Uterus (tissue), 4 donors: ENCODE data around the gene PLEKHO1. TPM values are rescaled to one million over a fixed set of nuclear protein-coding genes. Genes with fewer than 3 reads are reported as not detected.
"Not testable (repeated sequence)": the region's sequence is repeated elsewhere in the genome, so short reads cannot be mapped to it uniquely, and the experiment has no call there.

ENCODE experiments used
- DNase-seq, 2 donors: peaks; one replicate each; pipeline ENCODE4 v3.0.0-alpha.2; 2019 to 2020
- H3K27ac ChIP-seq, 2 donors: fragments of 200-600 bp; sonication (generic); 1 replicate in 1 of 2; 2 replicates in 1 of 2; pipeline ENCODE4 v1.5.1; 2016 to 2018
- H3K27me3 ChIP-seq, 2 donors: fragments of 200-600 bp; sonication (generic); one replicate each; pipeline ENCODE4 v1.5.1; 2018 to 2019; ENCODE audit warnings: control low read depth in 1 of 2
- H3K36me3 ChIP-seq, 2 donors: fragments of 200-600 bp; sonication (generic); one replicate each; pipeline ENCODE4 v1.5.1; 2019; ENCODE audit warnings: control low read depth in 1 of 2
- H3K4me1 ChIP-seq, 2 donors: fragments of 200-600 bp; sonication (generic); one replicate each; pipeline ENCODE4 v1.5.1; 2018 to 2019; ENCODE audit warnings: control low read depth in 1 of 2
- H3K4me3 ChIP-seq, 2 donors: fragments of 200-600 bp; sonication (generic); 1 replicate in 1 of 2; 2 replicates in 1 of 2; pipeline ENCODE4 v1.5.1; 2018 to 2019; ENCODE audit warnings: mild to moderate bottlenecking in 1 of 2
- H3K9me3 ChIP-seq, 2 donors: fragments of 200-600 bp; sonication (generic); one replicate each; pipeline ENCODE4 v1.5.1; 2019; ENCODE audit warnings: control low read depth in 1 of 2
- POLR2A ChIP-seq, 2 donors: fragments of 450-650 bp; IDR thresholded peaks; one replicate each; pipeline ENCODE4 v1.6.1; 2016; ENCODE audit warnings: antibody characterized with exemption in 2 of 2, mild to moderate bottlenecking in 1 of 2, moderate library complexity in 1 of 2
- intact Hi-C: fragments of 100-400 bp; cut with DNase I; formaldehyde crosslinking; loops from one replicate; pipeline ENCODE4 v1.15.1; 2023; ENCODE audit warnings: low total_unique reads
- total RNA-seq, 4 donors: library from RNA; depleted of rRNA in 3 of 4; stranded (reverse); fragments of >200 nt in 3 of 4; gene quantifications; one replicate each; pipeline versions ENCODE4 v1.1.0 to v1.2.4, GENCODE V29; 2014 to 2023
- TF ChIP-seq, protein P1 (sequence below), 4 experiments: fragments of 200-600 bp in 2 of 4; fragments of 450-650 bp in 2 of 4; sonication (generic) in 2 of 4; IDR thresholded peaks; one replicate each; pipeline ENCODE4 v1.5.1; 2016 to 2019; ENCODE audit warnings: antibody characterized with exemption in 4 of 4, mild to moderate bottlenecking in 2 of 4, moderate library complexity in 1 of 4
- donor health status: DM: yes; HTN: yes; CAD: no.

Gene PLEKHO1
- total RNA-seq, 4 donors from 2014 or later, result 18.4 to 95.6 (median 36.2) TPM

- intact Hi-C loops, result no loop called here
- no peaks in the 10 kb centered on the region for H3K27me3 ChIP-seq
- no peaks in the 10 kb centered on the region for H3K9me3 ChIP-seq
- no peak overlapping the region for H3K4me3 ChIP-seq
- no peak overlapping the region for H3K27ac ChIP-seq
- TF ChIP-seq POLR2A (IDR thresholded peaks at IDR 0.05), result no peak
- TF ChIP-seq, protein P1, sequence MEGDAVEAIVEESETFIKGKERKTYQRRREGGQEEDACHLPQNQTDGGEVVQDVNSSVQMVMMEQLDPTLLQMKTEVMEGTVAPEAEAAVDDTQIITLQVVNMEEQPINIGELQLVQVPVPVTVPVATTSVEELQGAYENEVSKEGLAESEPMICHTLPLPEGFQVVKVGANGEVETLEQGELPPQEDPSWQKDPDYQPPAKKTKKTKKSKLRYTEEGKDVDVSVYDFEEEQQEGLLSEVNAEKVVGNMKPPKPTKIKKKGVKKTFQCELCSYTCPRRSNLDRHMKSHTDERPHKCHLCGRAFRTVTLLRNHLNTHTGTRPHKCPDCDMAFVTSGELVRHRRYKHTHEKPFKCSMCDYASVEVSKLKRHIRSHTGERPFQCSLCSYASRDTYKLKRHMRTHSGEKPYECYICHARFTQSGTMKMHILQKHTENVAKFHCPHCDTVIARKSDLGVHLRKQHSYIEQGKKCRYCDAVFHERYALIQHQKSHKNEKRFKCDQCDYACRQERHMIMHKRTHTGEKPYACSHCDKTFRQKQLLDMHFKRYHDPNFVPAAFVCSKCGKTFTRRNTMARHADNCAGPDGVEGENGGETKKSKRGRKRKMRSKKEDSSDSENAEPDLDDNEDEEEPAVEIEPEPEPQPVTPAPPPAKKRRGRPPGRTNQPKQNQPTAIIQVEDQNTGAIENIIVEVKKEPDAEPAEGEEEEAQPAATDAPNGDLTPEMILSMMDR (IDR thresholded peaks at IDR 0.05), result no peak
- no peaks in the 10 kb centered on the region for H3K4me1 ChIP-seq
- DNase-seq, result no peak
- no peaks in the 10 kb centered on the region for H3K36me3 ChIP-seq
Observed at GRCh38 chr1:150196417-150196816, 46.7 kb downstream of the PLEKHO1 start.

GRCh38 chr1:150207281-150207971, 57.7 kb downstream of the PLEKHO1 start:
- TF ChIP-seq, protein P1 (IDR thresholded peaks at IDR 0.05), result no peak
- no peak for TF ChIP-seq POLR2A (IDR thresholded peaks at IDR 0.05)
- Histone ChIP-seq H3K36me3 (no peaks in the 10 kb centered on the region), H3K27ac (no peak overlapping the region), H3K27me3 (no peaks in the 10 kb centered on the region), H3K4me3 (no peak overlapping the region), H3K4me1 (no peaks in the 10 kb centered on the region), H3K9me3 (no peaks in the 10 kb centered on the region)
- intact Hi-C loops, result no loop called here
- DNase-seq, result no peak

- DNase-seq, result not testable (repeated sequence)
Observed at GRCh38 chr1:150208460-150208859, 58.7 kb downstream of the PLEKHO1 start.

More at GRCh38 chr1:150208460-150208859, 58.7 kb downstream of the PLEKHO1 start:
- H3K36me3 ChIP-seq, intact Hi-C loops, H3K4me1 ChIP-seq, H3K27ac ChIP-seq, H3K9me3 ChIP-seq, H3K4me3 ChIP-seq, H3K27me3 ChIP-seq: not testable (repeated sequence)

Other genes with a start within 250 kb of the PLEKHO1 start
- 10 to 100 TPM in 2 of 4 donors, 1 to 10 TPM in 2; 1.5 to 22.6 (median 12.0) TPM for gene SV2A, start 232.1 kb upstream of the PLEKHO1 start, total RNA-seq
- gene SF3B4, start 222.1 kb upstream of the PLEKHO1 start, total RNA-seq, result 10 to 100 TPM; 10.9 to 64.6 (median 15.6) TPM
- 10 to 100 TPM in 3 of 4 donors, 1 to 10 TPM in 1; 6.4 to 48.2 (median 32.1) TPM for gene MTMR11, start 213.0 kb upstream of the PLEKHO1 start, total RNA-seq
- 10 to 100 TPM in 3 of 4 donors, 1 to 10 TPM in 1; 9.7 to 44.9 (median 28.8) TPM for gene OTUD7B, start 139.2 kb upstream of the PLEKHO1 start, total RNA-seq
- 10 to 100 TPM; 28.4 to 86.3 (median 66.9) TPM for gene VPS45, start 82.1 kb upstream of the PLEKHO1 start, total RNA-seq
- 10 to 100 TPM in 3 of 4 donors, 1 to 10 TPM in 1; 1.3 to 55.1 (median 38.6) TPM for gene ANP32E, start 86.2 kb downstream of the PLEKHO1 start, total RNA-seq
- gene CA14, start 107.9 kb downstream of the PLEKHO1 start, total RNA-seq, result under 1 TPM in 2 of 4 donors, not detected in 2; 0.88 to 0.90 TPM
- gene APH1A, start 119.1 kb downstream of the PLEKHO1 start, total RNA-seq, result 10 to 100 TPM; 33.2 to 96.7 (median 68.8) TPM
- gene C1orf54, start 122.9 kb downstream of the PLEKHO1 start, total RNA-seq, result 10 to 100 TPM in 1 of 4 donors, 1 to 10 TPM in 2, under 1 TPM in 1; 0.88 to 60.8 (median 6.2) TPM
- gene CIART, start 132.6 kb downstream of the PLEKHO1 start, total RNA-seq, result 10 to 100 TPM in 1 of 4 donors, 1 to 10 TPM in 2, not detected in 1; 2.9 to 30.3 (median 4.9) TPM
- gene MRPS21, start 143.9 kb downstream of the PLEKHO1 start, total RNA-seq, result 10 to 100 TPM; 28.6 to 59.3 (median 38.6) TPM
- 10 to 100 TPM; 38.2 to 99.4 (median 76.7) TPM for gene PRPF3, start 171.6 kb downstream of the PLEKHO1 start, total RNA-seq
- gene RPRD2, start 214.2 kb downstream of the PLEKHO1 start, total RNA-seq, result 10 to 100 TPM; 17.1 to 77.1 (median 37.9) TPM